Bronchial epithelial cell (primary cell): ENCODE results near the gene SP6. TPM values are rescaled to one million over a fixed set of nuclear protein-coding genes. Genes with fewer than 3 reads are reported as not detected.

Experiments used
- DNase-seq: peaks from one replicate; pipeline ENCODE4 v3.0.0-alpha.2; 2010; ENCODE audit warnings: low read depth
- FAIRE-seq: peaks from 2 replicates; lab custom pipeline; 2011; peaks lifted over from hg19 to GRCh38; lab: Jason Lieb, UNC
- H3K27me3 ChIP-seq: 2 replicates; pipeline ENCODE4 v1.5.1; 2011; ENCODE audit warnings: low read length; ENCODE audit not compliant: control insufficient read depth, insufficient read depth
- H3K36me3 ChIP-seq: 2 replicates; pipeline ENCODE4 v1.5.1; 2011; ENCODE audit warnings: low read length; ENCODE audit not compliant: control insufficient read depth, insufficient read depth
- H3K4me3 ChIP-seq: 2 replicates; pipeline ENCODE4 v1.5.1; 2011; ENCODE audit warnings: mild to moderate bottlenecking, low read depth, low read length, control low read depth
- CTCF ChIP-seq: IDR thresholded peaks from 2 replicates; pipeline ENCODE4 v1.5.1; 2011; ENCODE audit warnings: mild to moderate bottlenecking, moderate library complexity, low read length, control low read depth, inconsistent platforms; ENCODE audit not compliant: insufficient read depth, severe bottlenecking
- total RNA-seq: library from RNA; depleted of rRNA; stranded (reverse); fragments of >200 nt; gene quantifications from 2 replicates; pipeline ENCODE4 v1.2.1, GENCODE V29; 2014

Gene SP6
- total RNA-seq, 1 donor from 2014 or later: 0.79 TPM

- TF ChIP-seq CTCF: no peak
- no peaks in the 10 kb centered on the region for H3K27me3 ChIP-seq
- DNase-seq: no peak
- no peaks in the 10 kb centered on the region for H3K36me3 ChIP-seq
- no peak for FAIRE-seq
- H3K4me3 ChIP-seq: no peak overlapping the region
Observed at GRCh38 chr17:47888293-47888692, 37.3 kb upstream of the SP6 start.

GRCh38 chr17:47884905-47885730 lies 34.2 kb upstream of the SP6 start:
- Histone ChIP-seq H3K27me3 (no peaks in the 10 kb centered on the region), H3K4me3 (no peak overlapping the region), H3K36me3 (no peaks in the 10 kb centered on the region)
- TF ChIP-seq CTCF: no peak
- DNase-seq: no peak
- FAIRE-seq: no peak

GRCh38 chr17:47884427-47884740 lies 33.4 kb upstream of the SP6 start:
- H3K27me3 ChIP-seq: no peaks in the 10 kb centered on the region

GRCh38 chr17:47883589-47884426 lies 32.8 kb upstream of the SP6 start:
- no peak overlapping the region for H3K4me3 ChIP-seq
- no peaks in the 10 kb centered on the region for H3K36me3 ChIP-seq
- DNase-seq (no peak), FAIRE-seq (no peak)
- no peaks in the 10 kb centered on the region for H3K27me3 ChIP-seq
- TF ChIP-seq CTCF: no peak

More at GRCh38 chr17:47884427-47884740, 33.4 kb upstream of the SP6 start:
- no peak for FAIRE-seq
- TF ChIP-seq CTCF: no peak
- DNase-seq: no peak
- H3K36me3 ChIP-seq: no peaks in the 10 kb centered on the region
- H3K4me3 ChIP-seq: no peak overlapping the region

GRCh38 chr17:47882695-47883588 lies 32.0 kb upstream of the SP6 start:
- FAIRE-seq: peak; percentile 66
- no peak for TF ChIP-seq CTCF
- H3K4me3 ChIP-seq: no peak overlapping the region

More at GRCh38 chr17:47882695-47883588, 32.0 kb upstream of the SP6 start:
- H3K36me3 ChIP-seq: no peaks in the 10 kb centered on the region
- DNase-seq: no peak
- H3K27me3 ChIP-seq: no peaks in the 10 kb centered on the region
